ACC112 (cell line): ENCODE measurements around the gene ZBTB16.

Experiments used
- H2AFZ ChIP-seq: fragments of 200-600 bp; sonication (generic); one replicate; pipeline ENCODE4 v1.6.0; 2017; ENCODE audit warnings: antibody characterized with exemption, low read length; ENCODE audit not compliant: unreplicated experiment
- H3K27ac ChIP-seq: fragments of 200-600 bp; sonication (generic); 2 replicates; pipeline ENCODE4 v1.5.1; 2014; ENCODE audit warnings: low read depth, mild to moderate bottlenecking, antibody characterized with exemption, low read length, moderate library complexity
- H3K27me3 ChIP-seq: fragments of 200-600 bp; sonication (generic); 2 replicates; pipeline ENCODE4 v1.6.1; 2014; ENCODE audit warnings: mild to moderate bottlenecking, antibody characterized with exemption, low read length, moderate library complexity, mixed read lengths; ENCODE audit not compliant: insufficient read depth
- H3K36me3 ChIP-seq: fragments of 200-600 bp; sonication (generic); 2 replicates; pipeline ENCODE4 v1.6.1; 2016; ENCODE audit warnings: mild to moderate bottlenecking, antibody characterized with exemption, low read length, moderate library complexity, mixed read lengths; ENCODE audit not compliant: insufficient read depth
- H3K4me1 ChIP-seq: fragments of 200-600 bp; sonication (generic); one replicate; pipeline ENCODE4 v1.6.1; 2016; ENCODE audit warnings: low read length, mixed read lengths; ENCODE audit not compliant: insufficient read depth, unreplicated experiment, control insufficient read depth
- H3K4me3 ChIP-seq: fragments of 200-600 bp; sonication (generic); 2 replicates; pipeline ENCODE4 v1.5.1; 2014; ENCODE audit warnings: mild to moderate bottlenecking, low read depth, low read length
- H3K79me2 ChIP-seq: fragments of 200-600 bp; sonication (generic); one replicate; pipeline ENCODE4 v1.6.0; 2016; ENCODE audit warnings: low read length; ENCODE audit not compliant: control insufficient read depth, unreplicated experiment, insufficient read depth

The ZBTB16 gene

GRCh38 chr11:114057147-114057546 is 2.4 kb upstream of the ZBTB16 start:
- no peaks in the 10 kb centered on the region for H3K27me3 ChIP-seq
- peaks cover 26% of the 10 kb centered on the region for H3K79me2 ChIP-seq
- H3K36me3 ChIP-seq, result no peaks in the 10 kb centered on the region
- no peak overlapping the region for H3K27ac ChIP-seq
- no peak overlapping the region for H2AFZ ChIP-seq
- H3K4me1 ChIP-seq, result peaks cover 15% of the 10 kb centered on the region
- H3K4me3 ChIP-seq, result no peak overlapping the region

DNA sequence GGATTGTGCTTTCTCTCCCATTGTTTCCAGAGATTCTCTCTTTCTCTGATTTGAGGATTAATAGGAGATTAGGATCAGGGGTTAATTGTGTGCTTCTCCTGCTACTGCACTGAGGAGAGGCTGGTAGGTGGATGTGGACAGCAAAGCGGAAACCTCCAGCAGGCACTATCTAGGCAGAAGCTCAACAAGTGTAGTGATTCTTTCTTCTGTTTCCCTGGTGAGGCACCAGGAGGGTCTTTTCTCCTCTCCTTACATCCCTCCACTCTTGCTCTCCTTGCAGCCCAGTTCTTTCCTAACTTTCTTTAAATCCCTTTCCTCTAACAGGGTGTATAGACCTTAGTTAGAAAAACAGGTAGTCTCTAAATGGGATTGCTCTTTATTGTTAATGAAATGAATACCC is 1.9 kb upstream of the ZBTB16 start:
- H2AFZ ChIP-seq, result no peak overlapping the region
- no peaks in the 10 kb centered on the region for H3K36me3 ChIP-seq
- H3K79me2 ChIP-seq, result peaks cover 30% of the 10 kb centered on the region
- no peak overlapping the region for H3K4me3 ChIP-seq
- H3K27me3 ChIP-seq, result no peaks in the 10 kb centered on the region
- peaks cover 19% of the 10 kb centered on the region for H3K4me1 ChIP-seq
- no peak overlapping the region for H3K27ac ChIP-seq

DNA sequence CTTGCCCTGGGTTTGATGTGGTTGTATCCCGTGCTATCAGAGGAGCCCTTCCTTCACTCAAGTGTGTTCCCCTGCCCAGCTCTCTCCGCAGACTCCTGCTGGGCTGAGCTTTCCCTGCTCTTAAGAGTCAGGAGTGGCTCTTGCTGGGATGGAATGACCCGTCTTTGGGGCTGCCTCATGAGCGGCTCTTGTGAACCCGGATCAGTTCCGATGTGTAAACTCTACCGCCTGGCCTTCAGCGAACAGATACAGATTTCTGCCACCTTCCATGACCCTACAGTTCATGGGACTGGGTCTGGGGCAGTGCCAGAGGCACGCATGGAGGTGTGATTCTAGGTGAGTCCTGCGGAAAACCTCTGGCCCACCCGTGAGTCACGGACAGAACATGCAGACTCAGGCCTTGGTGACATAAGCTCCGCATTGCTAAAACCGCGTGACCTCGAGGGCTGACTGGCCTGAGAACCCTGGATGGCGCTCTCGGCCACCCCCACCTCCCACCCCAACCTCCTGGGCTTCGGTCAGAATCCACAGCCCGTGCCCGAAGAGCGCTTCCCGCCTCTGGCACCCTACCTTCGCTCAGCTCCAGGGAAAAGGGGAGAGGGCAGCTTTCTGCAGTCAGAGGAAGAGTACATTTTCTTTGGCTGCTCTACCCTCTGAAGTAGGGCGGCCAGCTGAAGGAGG is 1.3 kb upstream of the ZBTB16 start:
- H3K4me1 ChIP-seq, result peaks cover 19% of the 10 kb centered on the region
- peak overlapping the region; percentile 98 for H3K4me3 ChIP-seq
- H2AFZ ChIP-seq, result no peak overlapping the region
- peaks cover 35% of the 10 kb centered on the region for H3K79me2 ChIP-seq
- no peak overlapping the region for H3K27ac ChIP-seq
- H3K27me3 ChIP-seq, result no peaks in the 10 kb centered on the region
- H3K36me3 ChIP-seq, result no peaks in the 10 kb centered on the region

DNA sequence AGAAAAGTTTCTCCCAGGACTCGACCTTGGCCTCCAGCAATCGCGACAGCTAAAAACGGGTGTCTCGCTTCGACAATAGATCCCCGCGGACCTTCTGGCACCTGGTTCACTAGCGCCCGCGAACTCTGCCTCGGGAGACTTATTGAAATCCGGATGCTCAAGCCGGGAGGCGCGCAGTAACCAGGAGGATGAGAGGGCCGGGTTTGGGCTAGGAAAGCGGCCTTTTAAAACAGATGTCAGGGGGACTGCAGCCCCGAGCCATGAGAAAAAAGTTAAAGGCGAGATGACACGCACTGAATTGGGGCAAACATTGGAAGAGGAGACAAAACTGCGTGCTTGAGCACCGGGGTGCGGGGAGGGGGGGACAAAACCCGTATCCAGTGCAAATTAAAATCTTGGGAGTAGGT is 637 bp upstream of the ZBTB16 start:
- no peaks in the 10 kb centered on the region for H3K27me3 ChIP-seq
- peaks cover 42% of the 10 kb centered on the region for H3K79me2 ChIP-seq
- H3K36me3 ChIP-seq, result peaks cover 7% of the 10 kb centered on the region; the same call in 1 of the 2 replicates
- peak overlapping the region; percentile 52 for H2AFZ ChIP-seq
- peak overlapping the region; percentile 8; the same call in 1 of the 2 replicates for H3K27ac ChIP-seq
- peaks cover 19% of the 10 kb centered on the region for H3K4me1 ChIP-seq
- H3K4me3 ChIP-seq, result peak overlapping the region; percentile 98

DNA sequence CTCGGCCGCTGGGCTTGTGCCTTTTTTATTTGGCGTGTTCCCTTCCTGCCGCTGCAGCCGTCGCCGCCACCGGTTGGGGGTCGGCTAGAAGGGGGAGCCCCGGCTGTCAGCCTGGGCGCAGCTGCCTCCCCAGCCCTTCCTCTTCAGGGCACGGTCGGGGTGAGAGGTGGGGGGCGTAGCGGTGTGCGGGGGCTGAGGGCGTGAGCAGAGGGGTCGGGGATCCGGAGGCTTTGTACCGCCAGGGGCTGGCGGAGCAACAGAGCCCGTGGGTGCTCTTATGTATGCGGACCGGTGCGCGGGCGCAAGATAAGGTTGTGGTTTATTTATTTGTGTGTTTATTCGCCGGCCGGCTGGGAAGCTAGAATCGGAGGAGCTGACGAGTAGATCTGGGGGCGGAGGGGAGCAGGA is 477 bp downstream of the ZBTB16 start:
- Histone ChIP-seq H3K36me3 (peaks cover 17% of the 10 kb centered on the region; the same call in 1 of the 2 replicates), H3K27me3 (no peaks in the 10 kb centered on the region), H3K4me3 (peak overlapping the region; percentile 98), H3K4me1 (peaks cover 19% of the 10 kb centered on the region), H2AFZ (peak overlapping the region; percentile 66), H3K27ac (peak overlapping the region; percentile 73), H3K79me2 (peaks cover 54% of the 10 kb centered on the region)

- Histone ChIP-seq H3K79me2 (peaks cover 59% of the 10 kb centered on the region), H3K4me1 (peaks cover 19% of the 10 kb centered on the region), H2AFZ (no peak overlapping the region), H3K36me3 (peaks cover 20% of the 10 kb centered on the region), H3K27ac (peak overlapping the region; percentile 73), H3K27me3 (no peaks in the 10 kb centered on the region), H3K4me3 (peak overlapping the region; percentile 98)
Observed at GRCh38 chr11:114060392-114061047, 1.0 kb downstream of the ZBTB16 start.

GRCh38 chr11:114061048-114061680 is 1.7 kb downstream of the ZBTB16 start:
- Histone ChIP-seq H3K79me2 (peaks cover 65% of the 10 kb centered on the region), H3K4me1 (peaks cover 19% of the 10 kb centered on the region), H3K27me3 (no peaks in the 10 kb centered on the region), H3K36me3 (peaks cover 26% of the 10 kb centered on the region), H3K4me3 (peak overlapping the region; percentile 98), H2AFZ (peak overlapping the region; percentile 57), H3K27ac (peak overlapping the region; percentile 73)

DNA sequence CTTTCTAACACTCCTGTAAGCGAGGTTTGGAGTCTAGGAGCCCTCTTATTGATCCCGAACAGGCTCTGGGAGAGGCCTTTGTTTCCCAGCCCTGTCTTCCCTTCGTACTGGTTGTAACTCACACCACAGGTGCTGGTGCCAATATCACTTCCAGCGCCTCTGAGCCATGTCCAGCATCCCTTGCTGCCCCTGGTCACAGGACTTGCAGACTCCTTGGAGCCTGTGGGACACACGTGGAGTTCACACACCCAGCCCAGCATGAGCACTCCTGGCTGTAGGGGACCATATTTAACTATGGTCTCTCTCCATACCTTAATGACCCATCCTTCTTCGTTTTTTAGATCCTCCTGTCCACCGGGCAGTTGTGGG is 2.2 kb downstream of the ZBTB16 start:
- Histone ChIP-seq H3K36me3 (peaks cover 29% of the 10 kb centered on the region), H3K27ac (peak overlapping the region; percentile 73), H3K27me3 (no peaks in the 10 kb centered on the region), H2AFZ (no peak overlapping the region), H3K4me1 (peaks cover 19% of the 10 kb centered on the region), H3K4me3 (peak overlapping the region; percentile 98), H3K79me2 (peaks cover 68% of the 10 kb centered on the region)

DNA sequence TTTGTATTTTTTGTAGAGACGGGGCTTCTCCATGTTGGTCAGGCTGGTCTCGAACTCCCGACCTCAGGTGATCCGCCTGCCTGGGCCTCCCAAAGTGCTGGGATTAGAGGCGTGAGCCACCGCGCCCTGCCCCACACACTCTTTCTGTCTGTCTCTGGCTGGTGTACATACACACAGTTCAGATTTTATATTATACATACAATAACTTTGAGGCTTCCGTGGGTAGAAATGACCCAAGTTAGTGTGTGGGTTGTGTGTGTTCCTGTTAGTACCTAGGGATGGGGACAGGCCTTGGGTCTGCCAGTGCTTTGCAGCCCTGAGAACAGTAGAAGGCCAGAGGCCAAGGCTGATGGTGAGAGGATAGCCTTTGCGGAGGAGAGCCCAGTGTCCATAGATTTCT is 2.8 kb downstream of the ZBTB16 start:
- H3K36me3 ChIP-seq, result peaks cover 29% of the 10 kb centered on the region
- peaks cover 73% of the 10 kb centered on the region for H3K79me2 ChIP-seq
- no peak overlapping the region for H3K27ac ChIP-seq
- peaks cover 19% of the 10 kb centered on the region for H3K4me1 ChIP-seq
- H3K4me3 ChIP-seq, result peak overlapping the region; percentile 26
- H3K27me3 ChIP-seq, result no peaks in the 10 kb centered on the region
- no peak overlapping the region for H2AFZ ChIP-seq

DNA sequence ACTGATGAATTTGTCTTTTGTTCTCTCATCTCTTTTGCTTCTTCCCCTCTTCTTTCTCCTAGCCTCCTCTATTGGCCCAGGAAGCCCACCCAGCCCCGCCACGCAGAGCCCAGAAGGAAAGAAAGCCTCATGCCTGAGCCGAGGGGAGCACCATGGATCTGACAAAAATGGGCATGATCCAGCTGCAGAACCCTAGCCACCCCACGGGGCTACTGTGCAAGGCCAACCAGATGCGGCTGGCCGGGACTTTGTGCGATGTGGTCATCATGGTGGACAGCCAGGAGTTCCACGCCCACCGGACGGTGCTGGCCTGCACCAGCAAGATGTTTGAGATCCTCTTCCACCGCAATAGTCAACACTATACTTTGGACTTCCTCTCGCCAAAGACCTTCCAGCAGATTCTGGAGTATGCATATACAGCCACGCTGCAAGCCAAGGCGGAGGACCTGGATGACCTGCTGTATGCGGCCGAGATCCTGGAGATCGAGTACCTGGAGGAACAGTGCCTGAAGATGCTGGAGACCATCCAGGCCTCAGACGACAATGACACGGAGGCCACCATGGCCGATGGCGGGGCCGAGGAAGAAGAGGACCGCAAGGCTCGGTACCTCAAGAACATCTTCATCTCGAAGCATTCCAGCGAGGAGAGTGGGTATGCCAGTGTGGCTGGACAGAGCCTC is 3.8 kb downstream of the ZBTB16 start:
- H3K79me2 ChIP-seq, result peaks cover 83% of the 10 kb centered on the region
- H3K27ac ChIP-seq, result no peak overlapping the region
- no peak overlapping the region for H2AFZ ChIP-seq
- H3K27me3 ChIP-seq, result no peaks in the 10 kb centered on the region
- H3K36me3 ChIP-seq, result peaks cover 34% of the 10 kb centered on the region
- H3K4me1 ChIP-seq, result peaks cover 16% of the 10 kb centered on the region
- peak overlapping the region; percentile 26; the same call in 1 of the 2 replicates for H3K4me3 ChIP-seq
